Muscle of back (tissue), 11 donors: Measurements from ENCODE around the gene PHOSPHO2. TPM values are rescaled to one million over a fixed set of nuclear protein-coding genes. Genes with fewer than 3 reads are reported as not detected.
A peak's percentile ranks its signal among the peaks of the same experiment; 100 is the strongest.
"Not testable (repeated sequence)": the region's sequence is repeated elsewhere in the genome, so short reads cannot be mapped to it uniquely, and the experiment has no call there.

Experiments
- DNase-seq, 3 donors: peaks; one replicate each; pipeline versions ENCODE4 v3.0.0 to v3.0.0-alpha.2; 2013
- polyA plus RNA-seq, 10 donors: library from polyadenylated mRNA; unstranded; fragments of 120-200 nt; gene quantifications; one replicate each; pipeline ENCODE4 v1.2.1, GENCODE V29; 2013; ENCODE audit not compliant: insufficient read length in 10 of 10

PHOSPHO2 gene
- polyA plus RNA-seq, 10 donors: 3.4 to 7.2 (median 4.8) TPM

- no peak for DNase-seq
These were observed 10.7 kb upstream of the PHOSPHO2 start for GRCh38 chr2:169683425-169684134.

DNA sequence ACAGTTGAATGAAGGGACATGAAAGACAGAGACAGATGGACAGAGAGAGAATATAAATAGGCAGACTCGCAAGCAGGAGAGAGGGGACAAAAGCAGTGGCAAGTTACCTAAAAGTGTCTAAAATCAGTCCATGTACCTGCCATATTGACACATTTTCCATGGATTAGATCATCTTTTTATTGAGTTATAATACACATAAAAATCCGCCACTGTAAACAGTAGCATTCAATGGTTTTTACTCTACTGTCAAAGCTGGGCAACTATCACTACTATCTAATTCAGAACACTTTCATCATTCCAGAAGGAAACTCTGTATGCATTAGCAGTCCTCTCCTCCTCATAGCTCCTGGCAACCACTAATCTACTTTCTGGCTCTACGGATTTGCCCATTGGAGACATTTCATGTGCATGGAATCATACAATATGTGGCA, 10.1 kb upstream of the PHOSPHO2 start:
- DNase-seq: no peak

GRCh38 chr2:169684712-169685111, 9.6 kb upstream of the PHOSPHO2 start:
- DNase-seq: not testable (repeated sequence)

- not testable (repeated sequence) for DNase-seq
These were observed 7.4 kb upstream of the PHOSPHO2 start for GRCh38 chr2:169686825-169687224.

DNA sequence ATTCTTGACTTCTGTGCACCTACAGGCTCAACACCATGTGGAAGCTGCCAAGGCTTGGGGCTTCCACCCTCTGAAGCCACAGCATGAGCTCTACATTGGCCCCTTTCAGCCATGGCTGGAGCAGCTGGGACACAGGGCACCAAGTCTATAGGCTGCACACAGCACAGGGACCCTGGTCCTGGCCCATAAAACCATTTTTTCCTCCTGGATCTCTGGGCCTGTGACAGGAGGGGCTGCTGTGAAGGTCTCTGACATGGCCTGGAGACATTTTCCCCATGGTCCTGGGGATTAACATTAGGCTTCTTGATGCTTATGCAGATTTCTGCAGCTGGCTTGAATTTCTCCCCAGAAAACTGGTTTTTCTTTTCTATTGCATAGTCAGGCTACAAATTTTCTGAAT, 6.3 kb upstream of the PHOSPHO2 start:
- not testable (repeated sequence) for DNase-seq

GRCh38 chr2:169690958-169691357, 3.3 kb upstream of the PHOSPHO2 start:
- DNase-seq: no peak

DNA sequence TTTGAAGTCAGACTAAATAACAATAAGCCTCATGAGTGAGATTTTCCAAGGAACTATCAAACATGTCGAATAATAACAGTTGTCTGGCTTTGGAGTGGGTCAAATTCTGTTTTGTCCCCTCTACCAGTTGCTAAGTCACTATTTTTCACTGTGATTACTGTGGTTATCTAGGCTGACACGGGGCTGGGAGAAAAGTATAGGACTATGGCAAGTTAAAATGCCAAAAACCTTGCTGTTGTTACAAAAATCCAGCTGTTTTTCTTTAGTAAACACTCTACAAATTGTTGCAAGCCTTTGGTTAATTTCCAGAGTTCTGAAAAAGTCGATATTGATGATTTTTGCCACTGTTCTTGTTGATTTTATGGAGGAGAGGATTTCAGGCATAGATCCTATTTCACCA, 1.6 kb upstream of the PHOSPHO2 start:
- DNase-seq: no peak

- peak in 1 of 3 donors; percentile 44 for DNase-seq
These were observed 909 bp upstream of the PHOSPHO2 start for GRCh38 chr2:169693360-169693759.

DNA sequence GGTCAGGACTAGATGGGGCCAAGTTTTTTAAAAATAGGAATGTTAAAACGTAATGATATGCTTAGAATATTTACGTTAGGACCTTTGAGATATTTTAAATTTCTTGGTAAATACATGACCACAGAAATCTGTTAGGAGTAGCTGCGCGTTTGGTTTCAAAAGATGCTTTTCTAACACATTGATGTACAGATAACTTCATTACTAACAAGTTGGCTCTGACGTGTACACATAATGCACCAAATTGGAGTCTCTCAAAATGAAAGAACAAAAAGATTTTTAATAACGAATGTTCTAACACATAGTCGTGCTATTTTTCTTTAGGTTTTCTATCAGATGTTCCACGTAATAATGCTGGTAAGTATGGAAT, 608 bp downstream of the PHOSPHO2 start:
- DNase-seq: no peak

- DNase-seq: no peak
These were observed 2.1 kb downstream of the PHOSPHO2 start for GRCh38 chr2:169696381-169696780.

DNA sequence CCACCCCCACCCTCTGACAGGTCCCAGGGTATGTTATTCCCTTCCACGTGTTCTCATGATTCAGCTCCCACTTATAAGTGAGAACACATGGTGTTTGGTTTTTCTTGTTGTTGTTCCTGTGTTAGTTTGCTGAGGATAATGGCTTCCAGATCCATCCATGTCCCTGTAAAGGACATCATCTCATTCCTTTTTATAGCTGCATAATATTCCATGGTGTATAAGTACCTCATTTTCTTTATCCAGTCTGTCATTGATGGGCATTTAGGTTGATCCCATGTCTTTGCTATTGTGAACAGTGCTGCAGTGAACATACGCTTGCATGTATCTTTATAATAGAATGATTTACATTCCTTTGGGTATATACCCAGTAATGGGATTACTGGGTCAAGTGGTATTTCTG, 4.9 kb downstream of the PHOSPHO2 start:
- DNase-seq: not testable (repeated sequence)

GRCh38 chr2:169702996-169703395, 8.7 kb downstream of the PHOSPHO2 start:
- peak; percentile 68 to 85 (median 73) for DNase-seq

DNA sequence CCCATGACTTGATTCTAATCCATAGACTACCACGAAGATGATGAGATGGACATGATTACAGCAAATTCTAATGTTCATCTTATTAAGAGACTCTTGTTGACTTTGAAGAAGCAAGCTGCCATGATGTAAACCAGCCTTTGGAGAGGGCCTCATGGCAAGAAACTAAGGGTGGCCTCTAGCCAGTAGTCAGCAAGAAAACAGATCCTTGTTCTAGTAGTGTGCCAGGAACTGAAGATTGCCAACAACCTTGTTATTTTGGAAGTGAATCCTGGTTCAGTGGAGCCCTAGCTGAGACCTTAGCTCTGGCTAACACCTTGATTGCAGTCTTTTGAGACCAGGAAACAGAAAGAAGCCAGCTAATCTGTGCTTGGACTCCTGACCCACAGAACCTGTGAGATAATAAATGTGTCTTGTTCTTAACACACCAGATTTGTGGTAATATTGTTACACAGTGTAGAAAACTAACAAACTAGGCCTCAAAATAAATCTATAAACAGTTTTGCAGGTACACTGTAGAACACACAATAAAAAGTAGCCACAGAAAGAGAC, 10.0 kb downstream of the PHOSPHO2 start:
- no peak for DNase-seq

- DNase-seq: no peak
These were observed 11.7 kb downstream of the PHOSPHO2 start for GRCh38 chr2:169705927-169706326.

DNA sequence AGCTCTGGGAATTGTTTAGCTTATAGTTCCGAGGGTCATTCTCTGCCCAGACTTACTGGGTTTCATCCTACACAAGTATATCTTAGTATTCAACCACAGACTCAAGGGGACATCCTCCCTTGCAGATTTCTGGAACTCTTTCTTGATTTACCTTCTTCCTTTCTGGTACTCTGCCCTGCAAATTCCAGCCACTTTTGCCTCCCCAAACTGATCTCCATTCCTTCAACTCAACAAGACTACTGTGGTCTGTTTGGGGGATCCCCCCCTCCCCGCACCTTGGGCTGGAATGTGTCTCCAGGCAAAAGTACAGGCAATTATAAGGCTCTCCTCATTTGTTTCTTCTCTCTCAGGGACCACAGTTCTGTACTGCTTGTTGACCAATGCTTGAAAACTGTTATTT, 13.4 kb downstream of the PHOSPHO2 start:
- no peak for DNase-seq

DNA sequence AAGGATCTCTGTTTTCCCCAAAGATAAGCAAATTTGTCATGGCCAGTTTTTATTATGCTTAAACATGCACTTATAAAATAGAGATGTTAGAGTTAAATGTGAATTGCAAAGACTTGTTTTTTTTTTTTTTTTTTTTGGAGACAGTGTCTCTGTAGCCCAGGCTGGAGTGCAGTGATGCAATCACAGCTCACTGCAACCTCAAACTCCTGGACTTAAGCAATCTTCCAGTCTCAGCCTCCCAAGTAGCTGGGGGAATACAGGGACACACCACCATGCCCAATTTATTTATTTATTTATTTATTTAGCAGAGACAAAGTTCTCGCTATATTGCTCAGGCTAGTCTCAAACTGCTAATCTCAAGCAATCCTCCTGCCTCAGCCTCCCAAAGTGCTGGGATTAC, 15.1 kb downstream of the PHOSPHO2 start:
- no peak for DNase-seq

GRCh38 chr2:169709981-169710380, 15.7 kb downstream of the PHOSPHO2 start:
- no peak for DNase-seq

GRCh38 chr2:169711751-169712509, 17.7 kb downstream of the PHOSPHO2 start:
- no peak for DNase-seq

- DNase-seq: no peak
These were observed 18.5 kb downstream of the PHOSPHO2 start for GRCh38 chr2:169712791-169713227.

GRCh38 chr2:169713331-169713730, 19.1 kb downstream of the PHOSPHO2 start:
- DNase-seq: no peak

DNA sequence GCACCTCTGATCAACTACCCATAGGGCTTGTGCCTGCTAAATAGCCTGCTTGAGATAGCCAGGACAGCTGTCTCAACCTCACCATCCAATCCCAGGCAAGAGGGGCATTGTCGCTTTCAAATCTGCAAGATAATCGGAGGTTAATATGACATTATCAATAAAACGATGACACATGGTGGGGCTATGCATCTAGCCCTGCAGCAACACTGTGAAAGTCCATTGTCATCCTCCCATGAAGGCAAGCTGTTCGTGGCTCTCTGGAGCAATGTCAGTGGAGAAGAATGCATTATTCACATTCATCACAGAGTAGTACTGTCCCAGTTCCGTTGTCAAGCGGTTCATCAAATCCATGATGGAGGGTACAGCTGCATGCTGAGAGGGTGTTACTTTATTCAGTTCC, 20.4 kb downstream of the PHOSPHO2 start:
- no peak for DNase-seq

- DNase-seq: peak in 1 of 3 donors; percentile 29
These were observed 21.3 kb downstream of the PHOSPHO2 start for GRCh38 chr2:169715379-169716237.
